ENCODE results near the gene SGSH. TPM values are rescaled to one million over a fixed set of nuclear protein-coding genes. Genes with fewer than 3 reads are reported as not detected.

The SGSH gene
- total RNA-seq, 4 donors from 2014 or later: 3.2 to 11.7 (median 6.1) TPM

- in situ Hi-C loops (cut with MboI; ENCODE audit: low sequenced_read_pairs in 4 of 4): no loop called here
- peaks cover 0 to 53% of the 10 kb centered on the region in 2 donors for H3K36me3 ChIP-seq
- no peak overlapping the region for H3K4me3 ChIP-seq
- H3K9me3 ChIP-seq: no peaks in the 10 kb centered on the region
- no peaks in the 10 kb centered on the region for H3K4me1 ChIP-seq
- intact Hi-C loops (cut with DNase I; ENCODE audit: low total_unique reads): no loop called here
- ATAC-seq (no peak), DNase-seq (no peak)
- no peak overlapping the region for H3K27ac ChIP-seq
- no peak for TF ChIP-seq POLR2A (IDR thresholded peaks at IDR 0.05)
- no peak for TF ChIP-seq CTCF (IDR thresholded peaks at IDR 0.05 in 4 of 5, conservative IDR thresholded peaks at IDR 0.05 in 1 of 5)
- no peaks in the 10 kb centered on the region for H3K27me3 ChIP-seq
These were observed 7.6 kb downstream of the SGSH start for GRCh38 chr17:80212511-80212910.

- in situ Hi-C loops (cut with MboI; ENCODE audit: low sequenced_read_pairs in 4 of 4): no loop called here
- ATAC-seq (no peak), DNase-seq (no peak)
- Histone ChIP-seq H3K4me3 (no peak overlapping the region), H3K27me3 (no peaks in the 10 kb centered on the region), H3K9me3 (no peaks in the 10 kb centered on the region), H3K4me1 (no peaks in the 10 kb centered on the region), H3K27ac (no peak overlapping the region), H3K36me3 (peaks cover 0 to 51% of the 10 kb centered on the region in 2 donors)
- TF ChIP-seq CTCF (IDR thresholded peaks at IDR 0.05 in 4 of 5, conservative IDR thresholded peaks at IDR 0.05 in 1 of 5) (no peak), POLR2A (IDR thresholded peaks at IDR 0.05) (no peak)
- intact Hi-C loops (cut with DNase I; ENCODE audit: low total_unique reads): no loop called here
These were observed 8.0 kb downstream of the SGSH start for GRCh38 chr17:80212109-80212508.

- no peak for TF ChIP-seq CTCF (IDR thresholded peaks at IDR 0.05 in 4 of 5, conservative IDR thresholded peaks at IDR 0.05 in 1 of 5)
- no peak for TF ChIP-seq POLR2A (IDR thresholded peaks at IDR 0.05)
- Histone ChIP-seq H3K27me3 (no peaks in the 10 kb centered on the region), H3K27ac (no peak overlapping the region), H3K9me3 (no peaks in the 10 kb centered on the region), H3K36me3 (peaks cover 0 to 36% of the 10 kb centered on the region in 2 donors), H3K4me3 (no peak overlapping the region), H3K4me1 (no peaks in the 10 kb centered on the region)
- no peak for DNase-seq
- ATAC-seq: no peak
- intact Hi-C loops (cut with DNase I; ENCODE audit: low total_unique reads) (no loop called here), in situ Hi-C loops (cut with MboI; ENCODE audit: low sequenced_read_pairs in 4 of 4) (no loop called here)
These were observed 9.6 kb downstream of the SGSH start for GRCh38 chr17:80210348-80211108.

GRCh38 chr17:80209765-80210164, 10.4 kb downstream of the SGSH start:
- Histone ChIP-seq H3K36me3 (peaks cover 0 to 34% of the 10 kb centered on the region in 2 donors), H3K27me3 (no peaks in the 10 kb centered on the region), H3K4me1 (no peaks in the 10 kb centered on the region), H3K27ac (no peak overlapping the region), H3K4me3 (no peak overlapping the region), H3K9me3 (no peaks in the 10 kb centered on the region)
- intact Hi-C loops (cut with DNase I; ENCODE audit: low total_unique reads): no loop called here
- TF ChIP-seq CTCF (IDR thresholded peaks at IDR 0.05 in 4 of 5, conservative IDR thresholded peaks at IDR 0.05 in 1 of 5): no peak
- no peak for TF ChIP-seq POLR2A (IDR thresholded peaks at IDR 0.05)
- in situ Hi-C loops (cut with MboI; ENCODE audit: low sequenced_read_pairs in 4 of 4): no loop called here
- ATAC-seq (no peak), DNase-seq (no peak)
